T-helper 17 cell (primary cell): ENCODE data around the gene MRPL24. TPM values are rescaled to one million over a fixed set of nuclear protein-coding genes. Genes with fewer than 3 reads are reported as not detected.
"Not testable (repeated sequence)": the region's sequence is repeated elsewhere in the genome, so short reads cannot be mapped to it uniquely, and the experiment has no call there.

Experiments used
- ATAC-seq: fragments of 150-1000 bp; cut with Tn5 transposase; 2 replicates; pipeline ENCODE4 v1.10.0; 2021; ENCODE audit warnings: mild to moderate bottlenecking, moderate library complexity
- DNase-seq, 3 donors: peaks; one replicate each; pipeline versions ENCODE4 v3.0.0 to v3.0.0-alpha.2; 2020 to 2021
- H3K9me3 ChIP-seq: one replicate; pipeline ENCODE4 v1.7.0; 2013; ENCODE audit warnings: low read length, mild to moderate bottlenecking; ENCODE audit not compliant: control insufficient read depth, poor library complexity, severe bottlenecking
- H3K27ac Mint-ChIP-seq: one replicate; pipeline ENCODE4 v1.8.0; 2022; ENCODE audit warnings: mild to moderate bottlenecking, moderate library complexity, mixed read lengths
- H3K27me3 Mint-ChIP-seq: one replicate; pipeline ENCODE4 v1.8.0; 2022; ENCODE audit warnings: mixed read lengths
- H3K36me3 Mint-ChIP-seq: one replicate; pipeline ENCODE4 v1.8.0; 2022; ENCODE audit warnings: low read depth, mixed read lengths
- H3K4me1 Mint-ChIP-seq: one replicate; pipeline ENCODE4 v1.8.0; 2022; ENCODE audit warnings: mild to moderate bottlenecking, mixed read lengths
- H3K4me3 Mint-ChIP-seq: one replicate; pipeline ENCODE4 v1.8.0; 2022; ENCODE audit warnings: mild to moderate bottlenecking, moderate library complexity, mixed read lengths
- total RNA-seq, 4 donors: library from RNA in 2 of 4; stranded (reverse) in 2 of 4; gene quantifications; one replicate each; pipeline ENCODE4 v1.2.3 and lab custom pipeline; 2022 to 2026

MRPL24 gene
- total RNA-seq, 2 donors from 2014 or later, result 18.7 to 25.1 TPM

- no peak for ATAC-seq
- H3K4me1 Mint-ChIP-seq, result peaks cover 42% of the 10 kb centered on the region
- no peak overlapping the region for H3K27ac Mint-ChIP-seq
- DNase-seq, result no peak
- no peak overlapping the region for H3K4me3 Mint-ChIP-seq
- H3K36me3 Mint-ChIP-seq, result peaks cover 11% of the 10 kb centered on the region
- no peaks in the 10 kb centered on the region for H3K9me3 ChIP-seq
- H3K27me3 Mint-ChIP-seq, result no peaks in the 10 kb centered on the region
Measured at GRCh38 chr1:156768610-156769295, 27.9 kb upstream of the MRPL24 start.

DNA sequence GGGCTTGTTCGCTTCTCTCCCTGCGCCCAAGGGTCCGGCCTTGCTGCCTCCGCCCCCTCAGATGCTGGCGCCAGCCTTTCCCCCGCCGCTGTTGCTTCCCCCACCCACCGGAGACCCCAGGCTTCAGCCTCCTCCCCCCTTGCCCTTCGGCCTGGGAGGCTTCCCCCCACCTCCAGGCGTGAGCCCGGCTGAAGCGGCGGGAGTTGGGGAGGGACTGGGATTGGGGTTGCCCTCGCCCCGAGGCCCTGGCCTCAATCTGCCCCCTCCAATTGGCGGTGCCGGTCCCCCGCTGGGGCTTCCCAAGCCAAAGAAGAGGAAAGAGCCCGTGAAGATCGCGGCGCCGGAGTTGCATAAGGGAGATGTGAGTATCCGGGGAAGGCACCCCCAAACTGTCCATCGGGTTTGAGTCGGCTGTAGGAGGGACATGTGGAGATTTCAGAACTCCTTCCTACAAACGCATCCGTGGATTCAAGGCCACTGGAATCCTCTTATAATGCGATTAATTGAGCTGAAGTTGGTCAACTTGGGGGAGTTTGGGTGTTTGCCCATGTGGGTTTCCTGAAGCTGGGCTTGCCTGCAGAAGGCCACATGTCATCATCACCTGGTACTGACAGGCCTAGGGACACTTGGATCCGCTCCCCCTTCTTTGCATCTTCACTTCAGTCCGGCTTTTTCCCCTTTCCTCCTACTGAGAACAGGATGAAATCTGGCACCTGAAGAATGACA lies 27.2 kb upstream of the MRPL24 start:
- peak in 2 of 3 donors; percentile 21 to 45 for DNase-seq
- peaks cover 35% of the 10 kb centered on the region for H3K4me1 Mint-ChIP-seq
- H3K9me3 ChIP-seq, result no peaks in the 10 kb centered on the region
- H3K36me3 Mint-ChIP-seq, result peaks cover 11% of the 10 kb centered on the region
- H3K27me3 Mint-ChIP-seq, result no peaks in the 10 kb centered on the region
- no peak overlapping the region for H3K4me3 Mint-ChIP-seq
- peak; percentile 2 for ATAC-seq
- no peak overlapping the region for H3K27ac Mint-ChIP-seq

DNA sequence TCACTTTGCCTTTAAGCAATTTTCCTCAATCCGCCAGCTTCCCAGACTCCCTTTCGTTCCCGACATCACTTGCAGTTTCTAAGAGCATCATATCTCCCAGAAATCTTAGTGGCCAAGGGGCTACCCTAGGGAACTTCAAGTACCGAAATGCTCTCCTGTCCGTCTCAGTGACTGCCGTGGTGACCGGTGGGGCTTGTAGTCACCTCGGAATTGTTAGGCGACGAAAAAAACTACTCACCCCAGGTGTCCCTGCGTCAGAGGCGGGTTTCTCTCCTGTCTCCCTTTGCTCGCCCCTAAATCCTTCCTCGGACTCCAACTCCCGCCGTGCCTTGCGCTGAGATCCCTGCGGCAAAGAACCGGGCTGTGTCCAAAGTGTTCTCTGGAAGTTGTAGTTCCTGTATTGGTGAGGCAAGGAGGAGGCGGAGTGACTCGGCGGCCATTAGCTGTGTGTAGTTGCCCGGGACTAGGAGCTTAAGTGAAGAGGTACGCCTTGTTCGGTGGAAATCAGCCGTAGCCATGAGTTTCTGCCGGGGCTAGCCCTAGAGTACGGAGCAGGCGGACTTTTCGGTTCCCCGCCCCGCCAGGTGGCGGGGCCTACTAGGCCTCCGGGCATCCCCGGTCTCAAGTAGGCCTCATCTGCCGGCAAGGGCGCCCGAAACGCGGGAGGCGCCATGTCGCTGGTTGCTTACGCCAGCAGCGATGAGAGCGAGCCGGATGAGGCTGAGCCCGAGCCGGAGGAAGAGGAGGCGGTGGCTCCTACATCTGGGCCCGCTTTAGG lies 26.4 kb upstream of the MRPL24 start, which contains the start of gene PRCC:
PRCC (plus strand) TSS at position 435 of the 778 bp plus-strand sequence; CDS start at position 672, 237 bp downstream.
- ATAC-seq, result peak; percentile 92
- H3K9me3 ChIP-seq, result no peaks in the 10 kb centered on the region
- Mint-ChIP-seq H3K27me3 (no peaks in the 10 kb centered on the region), H3K4me1 (peaks cover 29% of the 10 kb centered on the region), H3K4me3 (no peak within 1 kb of the TSS), H3K36me3 (peaks cover 8% of the 10 kb centered on the region), H3K27ac (no peak within 1 kb of the TSS)
- peak; percentile 87 to 96 (median 92) for DNase-seq

- DNase-seq (no peak), ATAC-seq (no peak)
- Mint-ChIP-seq H3K4me1 (peaks cover 29% of the 10 kb centered on the region), H3K36me3 (peaks cover 8% of the 10 kb centered on the region), H3K4me3 (no peak overlapping the region), H3K27ac (no peak overlapping the region), H3K27me3 (no peaks in the 10 kb centered on the region)
- H3K9me3 ChIP-seq, result no peaks in the 10 kb centered on the region
Measured at GRCh38 chr1:156766298-156767100, 25.6 kb upstream of the MRPL24 start.

DNA sequence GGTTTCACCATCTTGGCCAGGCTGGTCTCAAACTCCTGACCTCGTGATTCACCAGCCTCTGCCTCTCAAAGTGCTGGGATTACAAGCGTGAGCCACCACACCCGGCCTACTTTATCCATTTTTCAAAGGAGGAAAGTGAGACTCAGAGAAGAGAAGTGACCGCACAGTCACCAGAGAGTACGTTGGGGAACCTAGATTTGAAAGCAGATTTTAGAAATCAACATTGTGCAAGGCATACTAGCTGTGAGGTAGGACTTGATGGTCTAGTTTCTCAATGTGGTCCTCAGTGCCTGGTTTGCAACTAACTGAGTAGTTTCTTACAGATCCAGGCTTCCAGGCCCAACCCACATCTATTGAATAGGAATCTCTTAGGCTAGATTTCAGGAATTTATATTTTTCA lies 24.8 kb upstream of the MRPL24 start:
- no peak overlapping the region for H3K27ac Mint-ChIP-seq
- H3K4me3 Mint-ChIP-seq, result no peak overlapping the region
- peaks cover 22% of the 10 kb centered on the region for H3K4me1 Mint-ChIP-seq
- H3K27me3 Mint-ChIP-seq, result no peaks in the 10 kb centered on the region
- H3K9me3 ChIP-seq, result no peaks in the 10 kb centered on the region
- H3K36me3 Mint-ChIP-seq, result peaks cover under 1% of the 10 kb centered on the region
- no peak for DNase-seq
- ATAC-seq, result no peak

- H3K27me3 Mint-ChIP-seq, H3K27ac Mint-ChIP-seq, H3K9me3 ChIP-seq: not testable (repeated sequence)
Measured at GRCh38 chr1:156765136-156765535, 24.2 kb upstream of the MRPL24 start.

DNA sequence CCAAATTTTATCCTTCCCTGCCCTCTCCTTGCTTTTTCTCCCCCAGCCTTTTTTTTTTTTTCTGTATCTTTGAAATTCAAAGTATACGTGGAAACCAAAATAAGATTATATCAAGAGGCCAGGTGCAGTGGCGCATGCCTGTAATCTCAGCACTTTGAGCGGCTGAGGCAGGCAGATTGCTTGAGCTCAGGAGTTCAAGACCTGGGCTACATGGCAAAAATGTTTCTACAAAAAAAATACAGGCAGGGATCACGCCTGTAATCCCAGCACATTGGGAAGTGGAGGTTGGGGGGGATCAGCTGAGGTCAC lies 19.9 kb upstream of the MRPL24 start:
- Mint-ChIP-seq H3K27me3 (no peaks in the 10 kb centered on the region), H3K27ac (no peak overlapping the region), H3K36me3 (no peaks in the 10 kb centered on the region), H3K4me1 (peaks cover 3% of the 10 kb centered on the region), H3K4me3 (no peak overlapping the region)
- no peak for ATAC-seq
- DNase-seq, result no peak
- H3K9me3 ChIP-seq, result no peaks in the 10 kb centered on the region

More at GRCh38 chr1:156765136-156765535, 24.2 kb upstream of the MRPL24 start:
- not testable (repeated sequence) for H3K36me3 Mint-ChIP-seq, DNase-seq, H3K4me3 Mint-ChIP-seq, ATAC-seq
- peaks cover 20% of the 10 kb centered on the region for H3K4me1 Mint-ChIP-seq

GRCh38 chr1:156760092-156760795 lies 19.4 kb upstream of the MRPL24 start:
- ATAC-seq, result no peak

DNA sequence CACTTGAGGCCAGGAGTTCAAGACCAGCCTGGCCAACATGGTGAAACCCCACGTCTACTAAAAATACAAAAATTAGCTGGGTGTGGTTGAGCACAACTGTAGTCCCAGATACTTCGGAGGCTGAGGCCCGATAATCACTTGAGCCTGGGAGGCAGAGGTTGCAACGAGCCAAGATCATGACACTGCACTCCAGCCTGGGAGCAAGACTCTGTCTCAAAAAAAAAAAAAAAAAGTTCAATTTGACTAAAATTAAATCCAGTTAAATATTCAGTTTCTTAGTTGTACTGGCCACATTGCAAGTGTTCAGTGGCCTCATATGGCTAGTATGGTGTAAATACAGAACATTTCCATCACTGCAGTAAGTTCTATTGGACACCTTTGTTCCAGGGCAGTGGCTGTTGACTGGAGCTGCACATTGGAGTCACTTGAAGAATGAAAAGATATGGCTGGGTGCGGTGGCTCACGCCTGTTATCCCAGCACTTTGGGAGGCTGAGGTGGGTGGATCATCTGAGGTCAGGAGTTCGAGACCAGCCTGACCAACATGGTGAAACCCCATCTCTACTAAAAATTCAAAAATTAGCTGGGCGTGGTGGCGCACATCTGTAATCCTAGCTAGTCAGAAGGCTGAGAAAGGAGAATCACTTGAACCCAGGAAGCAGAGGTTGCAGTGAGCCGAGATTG lies 16.8 kb upstream of the MRPL24 start:
- not testable (repeated sequence) for H3K9me3 ChIP-seq, H3K36me3 Mint-ChIP-seq, H3K4me3 Mint-ChIP-seq, H3K27ac Mint-ChIP-seq, ATAC-seq, H3K27me3 Mint-ChIP-seq, H3K4me1 Mint-ChIP-seq, DNase-seq

More at GRCh38 chr1:156760092-156760795, 19.4 kb upstream of the MRPL24 start:
- H3K9me3 ChIP-seq, result no peaks in the 10 kb centered on the region
- no peak overlapping the region for H3K4me3 Mint-ChIP-seq
- no peaks in the 10 kb centered on the region for H3K27me3 Mint-ChIP-seq
- H3K36me3 Mint-ChIP-seq, result no peaks in the 10 kb centered on the region
- H3K4me1 Mint-ChIP-seq, result peaks cover 3% of the 10 kb centered on the region
- no peak overlapping the region for H3K27ac Mint-ChIP-seq
- DNase-seq, result no peak

DNA sequence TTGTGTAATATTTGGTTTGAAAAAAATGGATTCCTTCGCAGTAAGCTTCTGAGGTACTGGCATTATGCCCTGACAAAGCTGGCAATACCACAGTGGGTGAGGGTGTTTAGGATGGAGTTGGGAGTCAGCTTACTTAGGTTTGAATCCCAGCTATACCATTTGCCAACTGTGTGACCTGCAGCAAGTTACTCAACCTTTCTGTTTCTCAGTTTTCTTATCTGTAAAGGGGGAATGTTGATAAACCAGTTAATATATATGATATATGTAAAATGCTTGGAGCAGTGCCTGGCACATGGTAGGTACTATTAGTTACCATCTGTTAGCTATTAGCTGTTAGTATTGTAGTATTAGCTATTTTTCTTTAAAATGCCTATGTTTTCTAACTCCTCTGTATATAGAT lies 15.5 kb upstream of the MRPL24 start:
- no peak for ATAC-seq
- H3K27ac Mint-ChIP-seq, result no peak overlapping the region

GRCh38 chr1:156755527-156755950 lies 14.7 kb upstream of the MRPL24 start:
- no peak for ATAC-seq

More for the DNA sequence above, 15.5 kb upstream of the MRPL24 start:
- H3K9me3 ChIP-seq, result no peaks in the 10 kb centered on the region
- Mint-ChIP-seq H3K4me1 (peaks cover 6% of the 10 kb centered on the region), H3K27me3 (no peaks in the 10 kb centered on the region), H3K36me3 (peaks cover 2% of the 10 kb centered on the region), H3K4me3 (no peak overlapping the region)
- no peak for DNase-seq

DNA sequence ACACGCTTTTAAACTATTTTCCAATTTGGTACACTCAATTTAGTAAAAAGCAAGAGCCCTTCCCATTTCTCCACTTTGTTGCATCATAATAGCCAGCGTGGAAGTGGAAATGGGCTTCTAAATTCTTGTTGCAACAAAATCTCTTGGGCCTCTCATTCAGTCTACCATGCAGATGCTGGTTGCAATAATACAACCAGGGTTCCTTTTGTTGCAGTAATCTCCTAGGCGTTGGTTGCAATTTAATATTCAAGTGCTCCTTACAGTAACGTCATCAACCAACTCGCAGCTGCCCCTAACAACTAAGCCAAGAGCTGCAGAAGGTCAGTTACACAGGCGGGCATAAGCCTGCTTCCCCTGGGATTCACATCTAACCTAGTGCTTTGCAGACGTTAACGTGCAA lies 13.3 kb upstream of the MRPL24 start:
- Mint-ChIP-seq H3K27me3 (no peaks in the 10 kb centered on the region), H3K27ac (no peak overlapping the region), H3K4me3 (no peak overlapping the region), H3K36me3 (peaks cover 2% of the 10 kb centered on the region), H3K4me1 (peaks cover 17% of the 10 kb centered on the region)
- DNase-seq (no peak), ATAC-seq (no peak)
- H3K9me3 ChIP-seq, result no peaks in the 10 kb centered on the region

More at GRCh38 chr1:156755527-156755950, 14.7 kb upstream of the MRPL24 start:
- no peak for DNase-seq
- Mint-ChIP-seq H3K4me3 (no peak overlapping the region), H3K4me1 (peaks cover 6% of the 10 kb centered on the region), H3K36me3 (peaks cover 2% of the 10 kb centered on the region), H3K27me3 (no peaks in the 10 kb centered on the region), H3K27ac (no peak overlapping the region)
- H3K9me3 ChIP-seq, result no peaks in the 10 kb centered on the region
